ENCODE results near the gene DSC1.

The DSC1 gene

DNA sequence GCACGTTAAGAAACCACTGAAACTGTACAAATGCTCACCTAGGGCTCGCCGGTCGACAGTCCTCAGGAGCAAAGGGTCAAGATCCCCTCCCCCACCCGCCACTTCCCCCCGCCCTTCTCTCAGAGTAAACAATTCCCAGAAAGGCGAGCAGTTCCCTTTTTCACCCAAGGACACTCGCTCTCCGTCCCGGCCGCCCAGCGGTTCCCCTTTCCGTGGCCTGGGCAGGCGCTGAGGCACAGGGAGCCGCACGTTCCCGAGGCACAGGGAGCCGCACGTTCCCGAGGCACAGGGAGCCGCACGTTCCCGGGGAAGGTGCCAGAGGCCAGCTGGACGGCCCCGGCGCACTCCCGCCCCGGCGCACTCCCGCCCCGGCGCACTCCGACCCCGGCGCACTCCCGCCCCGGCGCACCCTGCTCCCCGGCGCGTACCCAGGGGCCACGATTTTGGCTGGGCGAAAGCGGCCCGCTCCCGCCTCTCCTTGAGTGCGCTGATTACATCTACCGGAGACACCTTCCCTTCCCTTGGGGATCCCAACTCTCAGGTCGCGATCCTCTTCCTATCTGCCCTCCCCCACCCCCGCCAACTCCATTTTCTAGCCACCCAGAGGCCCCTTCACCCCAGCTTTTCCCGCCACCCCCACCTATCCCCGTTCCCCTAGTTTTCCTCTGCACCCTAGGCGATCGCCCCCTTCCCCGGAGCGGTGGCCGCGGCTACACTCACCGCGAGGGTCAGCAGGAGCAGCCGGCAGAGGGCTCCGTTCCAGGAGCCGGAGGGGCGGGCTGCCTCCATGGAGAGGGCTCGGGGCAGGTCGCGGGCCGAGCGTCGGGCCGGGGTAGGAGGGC is 61.3 kb downstream of the DSC1 start:
- TF ChIP-seq, protein P1, sequence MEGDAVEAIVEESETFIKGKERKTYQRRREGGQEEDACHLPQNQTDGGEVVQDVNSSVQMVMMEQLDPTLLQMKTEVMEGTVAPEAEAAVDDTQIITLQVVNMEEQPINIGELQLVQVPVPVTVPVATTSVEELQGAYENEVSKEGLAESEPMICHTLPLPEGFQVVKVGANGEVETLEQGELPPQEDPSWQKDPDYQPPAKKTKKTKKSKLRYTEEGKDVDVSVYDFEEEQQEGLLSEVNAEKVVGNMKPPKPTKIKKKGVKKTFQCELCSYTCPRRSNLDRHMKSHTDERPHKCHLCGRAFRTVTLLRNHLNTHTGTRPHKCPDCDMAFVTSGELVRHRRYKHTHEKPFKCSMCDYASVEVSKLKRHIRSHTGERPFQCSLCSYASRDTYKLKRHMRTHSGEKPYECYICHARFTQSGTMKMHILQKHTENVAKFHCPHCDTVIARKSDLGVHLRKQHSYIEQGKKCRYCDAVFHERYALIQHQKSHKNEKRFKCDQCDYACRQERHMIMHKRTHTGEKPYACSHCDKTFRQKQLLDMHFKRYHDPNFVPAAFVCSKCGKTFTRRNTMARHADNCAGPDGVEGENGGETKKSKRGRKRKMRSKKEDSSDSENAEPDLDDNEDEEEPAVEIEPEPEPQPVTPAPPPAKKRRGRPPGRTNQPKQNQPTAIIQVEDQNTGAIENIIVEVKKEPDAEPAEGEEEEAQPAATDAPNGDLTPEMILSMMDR (IDR thresholded peaks at IDR 0.05; ENCODE audit: low read depth, low read length), result 0 out of 2 replicates have a peak, but pooled peaks have one; percentile 28
- peak; percentile 55 for DNase-seq
- Histone ChIP-seq H3K36me3 (peaks cover 3% of the 10 kb centered on the region; the same call in 1 of the 2 replicates), H3K4me3 (ENCODE audit: low read depth, low read length) (peak overlapping the region; percentile 87), H3K9me3 (ENCODE audit: severe bottlenecking) (no peaks in the 10 kb centered on the region), H3K27me3 (ENCODE audit: insufficient read depth, low read depth, severe bottlenecking) (no peaks in the 10 kb centered on the region), H3K27ac (peak overlapping the region; percentile 92)

DNA sequence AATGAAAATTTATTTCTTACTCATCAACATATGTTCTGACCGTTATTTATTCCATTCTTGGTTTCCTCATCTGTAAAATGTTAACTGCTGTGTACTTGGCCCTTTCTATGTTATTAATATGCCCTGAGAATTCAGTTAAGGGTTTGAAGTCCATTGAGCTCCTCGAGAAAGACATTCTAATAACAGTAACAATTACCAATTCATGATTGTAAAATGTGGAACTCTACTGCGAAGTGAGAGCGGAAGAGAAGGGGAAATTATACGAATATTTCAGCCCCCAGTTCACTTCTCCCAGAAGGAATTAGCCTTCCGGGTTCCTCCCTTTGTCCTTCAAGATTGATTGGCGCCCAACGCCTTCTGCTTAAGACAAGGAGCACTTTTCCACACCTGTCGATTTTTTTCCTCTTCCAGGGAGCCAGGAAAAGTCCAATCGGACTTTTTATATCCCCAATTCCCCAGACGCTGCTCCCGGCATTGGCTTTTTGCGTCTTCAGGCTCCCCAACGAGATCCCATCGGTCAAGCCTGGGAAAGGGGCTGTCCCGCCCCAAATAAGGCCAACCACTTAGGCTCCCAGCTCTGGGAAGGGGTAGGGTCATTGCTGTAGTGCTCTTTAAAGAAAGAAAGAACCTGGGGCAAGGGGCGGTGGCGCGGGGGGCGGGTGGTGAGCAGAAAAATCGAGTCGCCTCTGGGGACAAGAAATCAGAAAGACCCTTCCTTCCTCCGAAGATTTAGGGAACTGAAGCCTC is 62.0 kb downstream of the DSC1 start:
- peak overlapping the region; percentile 92 for H3K27ac ChIP-seq
- H3K4me3 ChIP-seq (ENCODE audit: low read depth, low read length), result peak overlapping the region; percentile 87
- H3K36me3 ChIP-seq, result peaks cover 3% of the 10 kb centered on the region; the same call in 1 of the 2 replicates
- DNase-seq, result peak; percentile 27
- TF ChIP-seq, protein P1 (IDR thresholded peaks at IDR 0.05; ENCODE audit: low read depth, low read length), result no peak
- no peaks in the 10 kb centered on the region for H3K27me3 ChIP-seq (ENCODE audit: insufficient read depth, low read depth, severe bottlenecking)
- H3K9me3 ChIP-seq (ENCODE audit: severe bottlenecking), result no peaks in the 10 kb centered on the region

DNA sequence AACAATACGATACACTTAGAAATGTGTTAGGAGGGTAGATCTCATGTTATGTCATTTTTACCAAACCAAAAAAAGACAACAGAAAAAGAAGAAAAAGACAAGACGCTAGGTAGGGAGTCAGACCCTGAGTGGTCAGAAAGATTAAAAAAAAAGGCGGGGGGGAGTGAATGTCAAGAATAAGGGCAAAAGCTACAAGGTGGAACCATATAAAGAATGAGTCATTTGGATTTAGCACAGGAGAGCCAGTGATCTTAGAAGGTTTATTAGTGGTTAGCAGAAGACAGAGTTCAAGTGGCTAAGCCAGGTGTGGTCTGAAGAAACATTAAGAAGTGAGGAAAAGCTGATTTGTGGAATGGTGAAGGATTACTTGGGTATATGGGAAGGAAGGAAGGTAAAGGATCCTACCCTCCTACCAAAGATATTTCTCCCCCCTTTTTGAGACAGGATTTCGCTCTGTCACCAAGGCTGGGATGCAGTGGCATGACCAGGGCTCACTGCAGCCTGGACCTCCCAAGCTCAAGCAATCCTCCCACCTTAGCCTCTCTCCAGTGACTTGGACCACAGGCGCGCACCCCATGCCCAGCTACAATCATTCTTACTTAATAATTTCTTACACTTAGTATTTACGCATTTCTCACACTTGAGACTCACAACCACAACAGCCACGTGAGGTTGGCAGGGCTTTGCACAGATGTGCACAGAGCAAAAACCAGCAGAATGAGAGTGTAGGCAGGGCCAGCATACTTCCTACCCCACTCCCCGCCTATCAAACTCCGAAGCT is 63.0 kb downstream of the DSC1 start:
- no peak overlapping the region for H3K4me3 ChIP-seq (ENCODE audit: low read depth, low read length)
- no peak overlapping the region for H3K27ac ChIP-seq
- no peak for DNase-seq

DNA sequence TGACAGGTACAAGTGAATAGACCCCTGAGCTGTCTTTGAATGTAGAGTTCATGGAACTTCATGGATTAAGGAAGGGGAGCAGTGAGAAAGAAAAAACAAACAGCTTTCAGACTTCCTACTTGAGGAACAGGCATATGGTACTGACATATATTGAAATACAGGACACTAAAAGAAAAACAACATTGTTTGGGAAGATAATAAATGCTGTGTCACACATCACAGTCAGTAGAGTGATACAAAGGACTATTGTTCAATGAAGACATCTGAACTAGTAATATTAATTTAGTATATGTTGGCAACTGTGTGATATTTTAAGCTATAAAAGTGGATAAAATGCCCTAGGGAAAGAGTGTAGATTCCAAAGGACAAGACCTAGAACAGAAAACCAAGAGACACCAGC is 63.8 kb downstream of the DSC1 start:
- no peak overlapping the region for H3K27ac ChIP-seq
- H3K27me3 ChIP-seq (ENCODE audit: insufficient read depth, low read depth, severe bottlenecking), result no peaks in the 10 kb centered on the region
- DNase-seq, result no peak
- H3K9me3 ChIP-seq (ENCODE audit: severe bottlenecking), result no peaks in the 10 kb centered on the region
- peaks cover 3% of the 10 kb centered on the region; the same call in 1 of the 2 replicates for H3K36me3 ChIP-seq
- TF ChIP-seq, protein P1 (IDR thresholded peaks at IDR 0.05; ENCODE audit: low read depth, low read length), result no peak
- no peak overlapping the region for H3K4me3 ChIP-seq (ENCODE audit: low read depth, low read length)

More for the DNA sequence above, 63.0 kb downstream of the DSC1 start:
- Histone ChIP-seq H3K27me3 (ENCODE audit: insufficient read depth, low read depth, severe bottlenecking) (no peaks in the 10 kb centered on the region), H3K36me3 (peaks cover 3% of the 10 kb centered on the region; the same call in 1 of the 2 replicates), H3K9me3 (ENCODE audit: severe bottlenecking) (no peaks in the 10 kb centered on the region)
- TF ChIP-seq, protein P1 (IDR thresholded peaks at IDR 0.05; ENCODE audit: low read depth, low read length), result no peak

DNA sequence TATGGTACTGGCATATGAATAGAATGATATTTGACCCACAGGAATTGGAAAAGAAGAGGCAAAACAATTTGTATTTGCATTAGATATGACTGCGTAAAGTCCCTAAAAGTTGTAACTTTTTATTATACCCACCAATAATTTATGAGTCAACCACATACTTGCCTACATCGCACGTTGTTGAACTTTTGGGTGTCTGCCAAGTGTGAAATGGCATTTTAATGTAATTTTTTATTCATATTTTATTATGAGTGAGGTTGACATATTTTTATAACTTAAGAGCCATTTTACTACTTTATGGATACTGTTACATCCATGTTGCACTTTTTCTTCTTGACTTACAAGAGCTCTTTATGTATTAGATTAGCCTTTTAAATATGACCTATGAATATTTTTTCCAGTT is 65.0 kb downstream of the DSC1 start:
- H3K4me3 ChIP-seq (ENCODE audit: low read depth, low read length), result no peak overlapping the region
- H3K36me3 ChIP-seq, result peaks cover 6% of the 10 kb centered on the region
- H3K27ac ChIP-seq, result no peak overlapping the region
- TF ChIP-seq, protein P1 (IDR thresholded peaks at IDR 0.05; ENCODE audit: low read depth, low read length), result no peak
- H3K9me3 ChIP-seq (ENCODE audit: severe bottlenecking), result no peaks in the 10 kb centered on the region
- H3K27me3 ChIP-seq (ENCODE audit: insufficient read depth, low read depth, severe bottlenecking), result no peaks in the 10 kb centered on the region
- DNase-seq, result no peak

All from WERI-Rb-1 (cell line).